Stimulated activated naive CD8-positive, alpha-beta T cell treated with anti-CD3 and anti-CD28 coated beads, Interleukin-15, amount 100 ng/mL, for 72 hours (primary cell): ENCODE results near the gene C1QTNF4.
"Not testable (repeated sequence)": the region's sequence is repeated elsewhere in the genome, so short reads cannot be mapped to it uniquely, and the experiment has no call there.

Experiments
- ATAC-seq: fragments of 150-1000 bp; cut with Tn5 transposase; 2 replicates; pipeline ENCODE4 v1.10.0; 2021; ENCODE audit warnings: mild to moderate bottlenecking, moderate library complexity
- DNase-seq, 2 donors: peaks; one replicate each; pipeline ENCODE4 v3.0.0; 2021 to 2022
- H3K27ac Mint-ChIP-seq, 2 donors: one replicate each; pipeline ENCODE4 v1.8.0; 2022; ENCODE audit warnings: mild to moderate bottlenecking in 2 of 2, mixed read lengths in 2 of 2, moderate library complexity in 2 of 2
- H3K27me3 Mint-ChIP-seq: one replicate; pipeline ENCODE4 v1.8.0; 2022; ENCODE audit warnings: mixed read lengths
- H3K4me1 Mint-ChIP-seq: one replicate; pipeline ENCODE4 v1.8.0; 2022; ENCODE audit warnings: mild to moderate bottlenecking, mixed read lengths
- H3K4me3 Mint-ChIP-seq, 2 donors: one replicate each; pipeline ENCODE4 v1.8.0; 2022; ENCODE audit warnings: mild to moderate bottlenecking in 2 of 2, mixed read lengths in 2 of 2, moderate library complexity in 1 of 2
- H3K9me3 Mint-ChIP-seq, 2 donors: one replicate each; pipeline ENCODE4 v1.8.0; 2022; ENCODE audit warnings: mixed read lengths in 2 of 2

Gene C1QTNF4

DNA sequence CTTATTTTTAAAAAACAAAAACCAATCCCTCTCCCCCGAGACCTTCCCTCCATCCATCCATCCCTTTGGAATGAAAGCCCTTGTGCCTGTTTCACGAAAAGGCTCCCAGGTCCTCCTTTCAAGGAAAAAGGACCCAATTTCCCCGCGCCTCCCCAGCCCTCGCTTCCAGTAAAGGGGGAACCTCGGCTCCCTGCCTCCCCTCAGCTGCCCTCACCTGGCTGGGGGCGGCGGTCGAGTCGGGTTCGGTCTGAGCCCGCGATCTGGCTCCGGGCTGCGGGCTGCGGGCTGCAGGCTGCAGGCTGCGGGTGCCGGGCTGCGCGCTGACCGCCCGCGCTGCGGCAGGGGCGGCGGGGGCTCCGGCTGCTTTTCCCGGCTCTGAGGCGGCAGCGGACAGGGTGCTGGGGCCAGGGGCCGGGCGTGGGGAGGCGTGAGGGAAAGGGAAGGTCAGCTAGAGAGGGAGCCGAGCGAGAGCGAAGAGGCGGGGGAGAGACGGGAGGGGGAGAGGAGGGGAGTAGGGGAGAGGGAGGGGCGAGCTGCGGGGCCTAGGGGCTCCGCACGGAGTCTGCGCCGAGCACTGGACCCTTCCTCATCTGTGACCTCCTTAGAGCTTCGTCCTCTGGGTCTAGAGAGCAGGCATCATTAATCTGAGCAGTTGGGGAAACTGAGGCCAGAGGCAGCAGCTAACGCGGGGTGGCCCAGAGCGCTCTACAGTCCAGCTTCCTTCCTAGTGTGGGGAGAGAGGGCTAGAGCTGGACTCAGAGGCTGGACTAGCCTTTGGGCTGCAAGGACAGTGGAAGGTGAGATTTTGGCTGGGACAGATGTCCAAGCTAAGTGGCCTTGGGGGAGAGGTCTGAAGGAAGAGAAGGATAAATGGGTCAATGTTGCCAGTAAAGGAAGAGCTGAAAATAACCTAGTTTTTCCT, at the start of gene C1QTNF4:
TSS of gene C1QTNF4 (minus strand) at position 478 of the 922 bp plus-strand sequence. CDS start 3,601 bp downstream, outside the sequence.
- Mint-ChIP-seq H3K27ac (no peak within 1 kb of the TSS), H3K9me3 (no peaks in the 10 kb centered on the region), H3K4me3 (no peak within 1 kb of the TSS), H3K27me3 (peaks cover 43% of the 10 kb centered on the region), H3K4me1 (peaks cover 21% of the 10 kb centered on the region)
- DNase-seq: no peak
- no peak for ATAC-seq

DNA sequence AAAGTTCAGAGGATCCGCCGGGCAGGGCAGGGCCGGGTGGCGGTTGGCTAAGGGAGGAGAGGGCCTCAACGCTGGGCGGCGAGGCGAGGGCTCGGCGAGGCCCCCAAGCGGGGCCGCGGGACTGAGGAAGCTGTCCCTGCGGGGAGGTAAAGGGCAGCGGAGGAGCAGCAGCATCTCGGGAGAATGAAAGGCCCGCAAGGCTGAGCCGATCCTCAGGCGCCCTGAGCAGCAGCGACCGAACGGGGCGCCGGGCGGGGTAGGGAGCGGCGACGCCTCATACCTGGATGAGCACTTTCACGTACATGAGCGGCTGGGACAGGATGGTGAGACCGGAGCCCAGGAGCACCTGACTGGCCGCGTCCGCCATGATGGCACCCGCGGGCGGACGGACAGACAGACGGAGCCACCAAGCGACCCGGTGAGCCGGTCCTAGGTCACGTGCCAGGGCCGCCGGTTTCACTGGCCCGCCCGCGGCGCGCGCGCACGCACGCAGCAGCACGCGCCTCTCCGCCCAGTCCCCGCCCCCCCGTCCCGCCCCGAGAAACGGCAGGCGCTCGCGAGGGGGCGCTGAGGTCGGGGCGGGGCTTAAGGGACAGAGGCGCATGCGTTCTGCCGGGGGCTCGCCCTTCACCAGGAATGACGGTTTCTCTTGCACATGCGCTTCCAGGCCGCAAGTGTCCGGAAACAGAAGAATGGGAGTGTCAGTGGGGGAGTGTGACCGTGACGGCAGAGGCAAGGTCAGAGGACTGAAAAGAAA, 48.1 kb upstream of the C1QTNF4 start, which contains the start of gene MTCH2:
TSS of gene MTCH2 (minus strand) at position 461 of the 757 bp plus-strand sequence. CDS start at position 367, 94 bp downstream.
- Mint-ChIP-seq H3K27me3 (no peaks in the 10 kb centered on the region), H3K4me1 (peaks cover 25% of the 10 kb centered on the region), H3K9me3 (no peaks in the 10 kb centered on the region), H3K27ac (peak within 1 kb of the TSS; percentile 98 to 99), H3K4me3 (peak within 1 kb of the TSS; percentile 94 to 98)
- peak; percentile 95 to 96 for DNase-seq
- peak; percentile 92 for ATAC-seq

DNA sequence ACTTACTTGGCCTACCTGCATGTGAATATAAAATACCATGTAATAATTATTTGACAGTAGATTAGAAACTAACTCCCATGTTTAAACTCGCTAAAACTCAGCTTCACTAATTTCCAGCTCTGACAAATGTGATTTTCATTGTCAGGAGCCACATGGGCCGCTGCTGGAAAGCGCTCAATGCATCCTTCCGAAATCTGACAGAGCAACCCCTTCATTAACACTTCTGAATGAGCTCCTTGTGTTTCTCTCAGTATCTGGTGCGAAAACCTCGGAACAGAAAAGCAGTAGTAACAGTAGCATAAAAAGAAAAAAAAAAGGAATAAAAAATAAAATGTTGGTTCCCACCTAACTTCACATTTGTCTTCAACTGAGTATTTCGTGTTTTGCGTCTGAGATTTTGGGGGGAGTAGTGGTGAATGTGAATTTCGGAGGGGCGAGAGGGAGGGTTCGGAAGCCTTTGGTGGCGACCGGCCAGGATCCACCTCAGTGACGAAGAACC, 47.4 kb upstream of the C1QTNF4 start:
- peak overlapping the region; percentile 94 to 98 for H3K4me3 Mint-ChIP-seq
- no peaks in the 10 kb centered on the region for H3K27me3 Mint-ChIP-seq
- H3K27ac Mint-ChIP-seq: peak overlapping the region; percentile 98 to 99
- no peaks in the 10 kb centered on the region for H3K9me3 Mint-ChIP-seq
- peaks cover 25% of the 10 kb centered on the region for H3K4me1 Mint-ChIP-seq
- no peak for DNase-seq
- no peak for ATAC-seq

DNA sequence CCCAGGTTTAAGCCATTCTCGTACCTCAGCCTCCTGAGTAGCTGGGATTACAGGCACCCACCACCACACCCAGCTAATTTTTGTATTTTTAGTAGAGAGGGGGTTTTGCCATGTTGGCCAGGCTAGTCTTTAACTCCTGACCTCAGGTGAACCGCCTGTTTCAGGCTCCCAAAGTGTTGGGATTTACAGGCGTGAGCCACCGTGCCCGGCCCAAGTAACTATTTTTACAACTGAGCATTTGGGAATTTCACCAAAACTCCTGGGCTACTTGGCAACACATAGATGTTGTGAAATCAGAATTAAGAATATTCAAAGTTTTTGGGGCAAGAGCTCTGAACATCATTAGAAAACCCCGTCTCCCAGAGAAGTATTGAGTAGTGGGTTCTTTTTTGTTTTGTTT, 46.3 kb upstream of the C1QTNF4 start:
- H3K4me1 Mint-ChIP-seq: peaks cover 25% of the 10 kb centered on the region
- peak overlapping the region in 1 of 2 donors; percentile 34 for H3K27ac Mint-ChIP-seq
- not testable (repeated sequence) for H3K9me3 Mint-ChIP-seq, DNase-seq, ATAC-seq, H3K27me3 Mint-ChIP-seq
- peak overlapping the region; percentile 94 to 98 for H3K4me3 Mint-ChIP-seq

DNA sequence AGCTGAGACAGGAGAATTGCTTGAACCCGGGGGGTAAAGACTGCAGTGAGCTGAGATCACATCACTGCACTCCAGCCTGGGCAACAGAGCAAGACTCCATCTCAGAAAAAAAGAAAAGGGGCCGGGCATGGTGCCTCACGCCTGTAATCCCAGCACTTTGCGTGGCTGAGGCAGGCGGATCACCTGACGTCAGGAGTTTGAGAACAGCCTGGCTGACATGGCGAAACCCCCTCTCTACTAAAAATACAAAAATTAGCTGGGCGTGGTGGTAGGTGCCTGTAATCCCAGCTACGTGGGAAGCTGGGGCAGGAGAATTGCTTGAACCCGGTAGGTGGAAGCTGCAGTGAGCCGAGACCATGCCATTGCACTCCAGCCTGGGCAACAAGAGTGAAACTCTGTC, 42.1 kb upstream of the C1QTNF4 start:
- H3K4me3 Mint-ChIP-seq: not testable (repeated sequence)

DNA sequence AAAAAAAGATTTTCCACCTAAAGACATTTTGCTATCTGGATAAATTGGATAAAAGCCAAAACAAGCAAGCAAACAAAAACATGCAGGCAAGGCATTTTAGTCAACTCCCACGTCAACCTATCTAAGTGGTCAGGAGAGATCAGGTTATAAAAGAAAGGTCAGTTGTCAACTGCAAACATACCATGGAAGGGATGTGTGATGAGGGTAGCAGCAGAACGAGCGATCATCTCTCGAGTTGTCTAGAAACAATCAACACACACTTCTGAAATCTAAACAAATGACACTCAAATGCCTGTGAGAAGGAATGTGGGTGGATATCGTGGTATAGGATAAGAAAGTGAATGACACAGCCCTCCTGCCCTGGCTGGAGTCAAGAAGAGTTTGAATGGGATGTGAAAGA, 37.3 kb upstream of the C1QTNF4 start:
- Mint-ChIP-seq H3K9me3 (no peaks in the 10 kb centered on the region), H3K27ac (no peak overlapping the region), H3K4me1 (no peaks in the 10 kb centered on the region), H3K27me3 (no peaks in the 10 kb centered on the region), H3K4me3 (no peak overlapping the region)
- DNase-seq (no peak), ATAC-seq (no peak)

More for the DNA sequence above, 42.1 kb upstream of the C1QTNF4 start:
- not testable (repeated sequence) for H3K27me3 Mint-ChIP-seq, DNase-seq, H3K9me3 Mint-ChIP-seq, ATAC-seq, H3K27ac Mint-ChIP-seq
- H3K4me1 Mint-ChIP-seq: peaks cover 13% of the 10 kb centered on the region

DNA sequence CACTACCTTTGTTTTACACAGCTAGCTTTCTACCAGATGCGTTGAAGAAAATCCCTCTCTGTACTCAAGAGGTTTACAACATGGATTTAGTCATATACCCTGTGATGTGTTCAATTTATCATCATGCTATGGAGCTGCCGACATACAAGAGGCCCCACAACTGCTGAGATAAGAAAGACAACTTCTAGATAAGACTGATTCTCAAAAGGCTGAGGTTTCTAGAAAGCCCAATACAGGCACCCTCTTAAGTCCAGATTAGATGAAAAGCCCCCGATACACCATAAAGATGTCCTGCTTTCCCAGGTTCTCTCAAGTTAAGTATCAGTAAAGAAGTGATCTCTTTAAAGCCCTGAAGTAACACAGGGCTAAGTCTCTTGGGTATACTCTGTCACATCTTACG, 33.8 kb upstream of the C1QTNF4 start:
- no peak overlapping the region for H3K27ac Mint-ChIP-seq
- H3K27me3 Mint-ChIP-seq: no peaks in the 10 kb centered on the region
- H3K4me1 Mint-ChIP-seq: no peaks in the 10 kb centered on the region
- no peak for DNase-seq
- H3K4me3 Mint-ChIP-seq: no peak overlapping the region
- no peak for ATAC-seq
- H3K9me3 Mint-ChIP-seq: no peaks in the 10 kb centered on the region

DNA sequence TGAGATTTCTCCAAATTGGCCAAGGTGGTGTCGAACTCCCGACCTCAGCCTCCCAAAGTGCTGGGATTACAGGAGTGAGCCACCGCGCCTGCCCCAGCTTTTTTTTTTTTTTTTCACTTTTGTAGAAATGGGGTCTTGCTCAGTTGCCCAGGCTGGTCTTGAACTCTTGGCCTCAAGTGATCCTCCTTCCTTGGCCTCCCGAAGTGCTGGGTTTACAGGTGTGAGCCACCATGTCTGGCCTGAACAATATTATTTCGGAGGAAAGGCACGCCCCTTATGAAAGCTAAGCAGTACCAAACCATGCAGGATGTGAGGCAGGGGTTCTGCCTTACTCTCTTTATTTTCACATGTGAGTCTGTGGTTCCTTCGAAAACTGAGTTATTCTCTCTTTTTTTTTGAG, 32.0 kb upstream of the C1QTNF4 start:
- no peak overlapping the region for H3K4me3 Mint-ChIP-seq
- H3K9me3 Mint-ChIP-seq: no peaks in the 10 kb centered on the region
- H3K4me1 Mint-ChIP-seq: no peaks in the 10 kb centered on the region
- H3K27me3 Mint-ChIP-seq: no peaks in the 10 kb centered on the region
- H3K27ac Mint-ChIP-seq: no peak overlapping the region
- DNase-seq (no peak), ATAC-seq (no peak)

DNA sequence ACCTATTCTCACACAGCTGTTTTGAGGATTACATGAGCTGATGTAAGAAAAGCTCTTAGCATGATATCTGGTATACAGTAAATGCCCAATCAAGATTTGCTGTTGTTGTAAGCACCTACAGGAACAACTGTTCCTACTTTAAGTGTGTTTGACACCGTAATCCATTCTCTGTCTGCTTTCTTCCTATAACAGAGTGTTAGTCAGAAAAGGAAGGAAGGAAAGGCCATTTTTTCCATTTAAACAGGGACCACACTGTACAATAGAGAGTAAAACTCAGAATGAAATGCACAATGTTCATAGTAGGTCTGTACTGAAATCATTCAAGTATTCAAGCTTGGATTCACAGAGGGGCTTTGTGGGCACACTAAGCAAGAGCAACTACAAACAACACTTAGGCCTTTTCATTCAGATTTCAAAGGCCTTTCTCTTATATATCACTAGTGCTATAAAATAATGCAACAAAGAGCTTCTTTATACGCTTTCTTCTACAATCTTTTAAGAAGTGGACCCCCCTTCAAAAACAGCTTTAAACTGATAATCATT, 26.7 kb upstream of the C1QTNF4 start:
- Mint-ChIP-seq H3K9me3 (no peaks in the 10 kb centered on the region), H3K27ac (peak overlapping the region; percentile 7 to 30), H3K4me3 (no peak overlapping the region), H3K27me3 (no peaks in the 10 kb centered on the region), H3K4me1 (no peaks in the 10 kb centered on the region)
- ATAC-seq (no peak), DNase-seq (no peak)

DNA sequence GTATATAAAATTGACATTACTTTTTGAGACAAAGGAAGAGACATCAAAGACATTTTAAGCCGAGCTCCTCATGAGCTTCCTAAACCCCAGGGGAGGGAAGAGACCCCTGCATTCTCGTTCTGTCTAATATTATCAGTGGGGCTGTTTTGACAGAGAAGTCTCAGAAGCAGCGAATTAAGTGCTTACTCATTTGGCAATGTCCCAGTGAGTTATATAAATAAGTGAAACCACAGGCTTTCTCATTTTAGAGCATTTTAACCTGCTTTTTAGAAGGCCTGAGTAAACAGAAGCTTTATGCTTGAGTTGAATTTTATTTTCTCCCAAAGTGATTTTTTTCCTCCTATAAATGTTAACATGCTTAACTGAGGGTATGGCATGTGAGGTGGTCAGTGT, 23.2 kb upstream of the C1QTNF4 start:
- Mint-ChIP-seq H3K27me3 (no peaks in the 10 kb centered on the region), H3K4me1 (no peaks in the 10 kb centered on the region), H3K27ac (peak overlapping the region in 1 of 2 donors; percentile 33), H3K9me3 (no peaks in the 10 kb centered on the region), H3K4me3 (no peak overlapping the region)
- DNase-seq (no peak), ATAC-seq (no peak)

DNA sequence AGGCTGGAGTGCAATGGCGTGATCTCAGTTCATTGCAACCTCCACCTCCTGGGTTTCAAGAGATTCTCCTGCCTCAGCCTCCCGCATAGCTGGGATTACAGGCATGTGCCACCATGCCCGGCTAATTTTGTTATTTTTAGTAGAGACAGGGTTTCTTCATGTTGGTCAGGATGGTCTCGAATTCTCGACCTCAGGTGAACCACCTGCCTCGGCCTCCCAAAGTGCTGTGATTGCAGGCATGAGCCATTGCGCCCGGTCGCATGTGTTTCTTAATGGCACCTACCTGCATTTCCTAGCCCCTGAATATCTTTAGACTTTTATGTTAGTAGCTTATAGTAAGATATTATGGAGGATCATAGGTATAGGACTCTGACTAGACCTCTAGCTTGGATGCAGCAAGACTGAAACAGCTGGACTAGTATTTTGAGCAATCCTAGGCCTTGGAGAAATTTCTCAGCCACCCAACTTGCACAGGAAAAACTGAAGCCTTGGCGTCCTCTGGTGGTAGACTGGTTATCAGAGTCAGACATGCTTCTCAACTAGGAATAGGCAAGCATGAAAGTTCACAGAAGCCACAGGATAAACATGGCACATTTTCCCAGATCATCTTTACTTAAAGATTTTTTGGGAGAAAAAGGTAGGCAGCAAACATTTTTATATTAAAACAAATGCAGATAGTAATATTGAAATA, 22.7 kb upstream of the C1QTNF4 start:
- ATAC-seq (no peak), DNase-seq (no peak)
- Mint-ChIP-seq H3K9me3 (no peaks in the 10 kb centered on the region), H3K4me3 (no peak overlapping the region), H3K27me3 (no peaks in the 10 kb centered on the region), H3K4me1 (no peaks in the 10 kb centered on the region), H3K27ac (no peak overlapping the region)

DNA sequence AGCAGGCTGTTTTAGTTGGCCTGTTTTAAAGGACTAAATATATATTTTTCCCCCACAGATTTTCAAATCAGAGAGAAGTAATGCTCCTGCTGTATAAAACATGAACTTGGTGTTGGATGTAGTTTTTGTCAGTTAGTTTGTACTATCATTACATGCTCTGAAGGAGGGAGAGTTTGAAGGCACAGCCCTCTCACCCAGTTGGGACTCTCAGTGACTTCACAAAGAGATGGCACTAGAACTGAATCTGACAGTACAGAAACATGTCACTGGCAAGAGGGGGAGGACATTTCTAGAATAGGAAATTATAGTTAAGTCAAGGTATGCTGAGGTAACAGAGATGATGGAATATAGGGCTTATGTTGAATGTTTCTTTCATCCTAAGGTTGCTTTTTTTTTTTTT, 21.0 kb upstream of the C1QTNF4 start:
- DNase-seq: no peak
- no peaks in the 10 kb centered on the region for H3K4me1 Mint-ChIP-seq
- no peak overlapping the region for H3K4me3 Mint-ChIP-seq
- H3K27me3 Mint-ChIP-seq: no peaks in the 10 kb centered on the region
- ATAC-seq: no peak
- no peaks in the 10 kb centered on the region for H3K9me3 Mint-ChIP-seq
- H3K27ac Mint-ChIP-seq: peak overlapping the region in 1 of 2 donors; percentile 89

DNA sequence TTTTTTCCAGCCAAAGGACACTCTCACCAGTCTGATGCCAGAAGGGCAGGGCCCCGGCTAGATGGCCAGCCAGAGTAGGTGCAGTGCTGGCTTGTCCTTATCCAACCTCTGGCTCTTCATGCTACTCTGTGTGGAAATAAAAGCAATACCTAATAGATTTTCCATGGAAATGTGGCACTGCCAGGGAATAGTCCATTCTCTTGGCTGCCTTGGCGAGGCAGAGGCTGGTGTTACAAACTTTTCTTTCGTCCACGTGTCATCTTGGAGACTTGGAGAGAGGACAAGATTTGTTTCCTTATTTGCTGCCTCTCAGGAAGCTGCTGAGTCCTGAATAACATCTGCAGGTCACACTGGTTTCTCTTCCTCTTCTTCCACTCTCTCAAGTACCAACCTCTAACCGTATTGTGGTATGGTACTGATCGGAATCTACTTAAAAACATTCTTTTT, 17.2 kb upstream of the C1QTNF4 start:
- Mint-ChIP-seq H3K4me1 (no peaks in the 10 kb centered on the region), H3K27ac (no peak overlapping the region), H3K9me3 (no peaks in the 10 kb centered on the region), H3K4me3 (no peak overlapping the region), H3K27me3 (no peaks in the 10 kb centered on the region)
- no peak for DNase-seq
- no peak for ATAC-seq

DNA sequence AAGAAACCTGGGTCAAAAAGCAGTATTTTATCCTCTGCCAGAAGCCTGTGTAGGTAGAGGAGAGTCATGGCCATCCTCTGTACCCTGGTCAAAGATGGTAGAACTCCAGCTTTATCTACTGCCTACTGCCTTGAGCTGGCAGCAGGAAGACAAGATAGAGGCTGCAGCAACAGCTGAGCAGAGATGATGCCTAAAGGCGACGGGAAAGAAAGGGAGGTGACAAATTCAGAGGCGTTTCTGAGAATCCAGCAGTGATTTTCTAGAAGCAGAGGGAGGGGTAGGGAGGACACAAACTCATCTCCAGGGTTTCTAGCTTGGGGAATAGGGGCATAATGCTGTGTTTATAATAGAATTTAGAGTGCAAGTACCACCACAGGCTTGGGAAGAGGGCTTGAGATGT, 15.5 kb upstream of the C1QTNF4 start:
- no peaks in the 10 kb centered on the region for H3K9me3 Mint-ChIP-seq
- no peaks in the 10 kb centered on the region for H3K27me3 Mint-ChIP-seq
- no peaks in the 10 kb centered on the region for H3K4me1 Mint-ChIP-seq
- ATAC-seq (no peak), DNase-seq (no peak)
- no peak overlapping the region for H3K27ac Mint-ChIP-seq
- H3K4me3 Mint-ChIP-seq: no peak overlapping the region

DNA sequence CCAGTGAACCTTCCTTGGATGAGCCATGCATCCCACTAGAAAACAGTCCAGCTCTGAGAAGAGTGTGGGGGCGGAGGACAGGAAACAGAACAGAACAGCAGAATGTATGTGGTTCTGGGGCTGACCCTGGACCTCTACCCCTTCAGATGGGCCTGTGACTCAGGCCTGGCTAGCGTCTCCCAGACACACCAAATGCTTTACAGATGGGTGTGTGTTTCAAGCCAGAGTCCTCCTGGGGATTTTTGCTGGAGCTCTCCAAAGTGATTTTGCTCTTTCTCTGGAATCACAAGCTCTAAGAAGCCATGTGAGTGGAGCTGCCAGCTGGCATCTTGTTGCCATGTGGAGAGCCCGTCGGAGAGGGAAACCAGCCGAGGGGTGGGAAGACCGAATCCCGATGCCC, 13.2 kb upstream of the C1QTNF4 start:
- no peak for ATAC-seq
- DNase-seq: no peak
- Mint-ChIP-seq H3K4me3 (no peak overlapping the region), H3K4me1 (no peaks in the 10 kb centered on the region), H3K27me3 (no peaks in the 10 kb centered on the region), H3K9me3 (no peaks in the 10 kb centered on the region), H3K27ac (no peak overlapping the region)
